HG03442 (cell line): Measurements from ENCODE around the gene SSNA1.

Experiments
- ATAC-seq: cut with Tn5 transposase; IDR thresholded peaks from one replicate; pipeline ENCODE4 v1.9.1; 2021; ENCODE audit warnings: mild to moderate bottlenecking, moderate library complexity; ENCODE audit not compliant: unreplicated experiment

SSNA1 gene

DNA sequence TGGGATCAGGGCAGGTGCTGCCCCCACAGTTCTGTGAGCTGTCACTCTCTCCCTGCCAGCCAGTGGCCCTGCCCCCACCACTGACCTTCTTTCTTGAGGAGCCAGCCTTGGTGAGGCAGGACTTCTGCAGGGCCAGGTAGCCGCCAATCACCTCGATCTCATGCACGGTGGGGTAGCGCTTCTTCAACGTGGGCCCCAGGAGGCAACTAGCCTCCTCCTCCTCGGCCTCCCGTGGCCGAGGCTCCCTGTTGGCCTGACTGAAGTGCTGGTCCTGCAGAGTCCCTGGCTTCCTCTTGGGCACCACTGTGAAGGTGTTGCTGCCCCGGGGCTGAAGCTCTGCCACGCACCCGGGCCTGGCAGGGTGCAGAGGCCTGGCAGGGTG lies 10.4 kb downstream of the SSNA1 start:
- ATAC-seq: no peak

DNA sequence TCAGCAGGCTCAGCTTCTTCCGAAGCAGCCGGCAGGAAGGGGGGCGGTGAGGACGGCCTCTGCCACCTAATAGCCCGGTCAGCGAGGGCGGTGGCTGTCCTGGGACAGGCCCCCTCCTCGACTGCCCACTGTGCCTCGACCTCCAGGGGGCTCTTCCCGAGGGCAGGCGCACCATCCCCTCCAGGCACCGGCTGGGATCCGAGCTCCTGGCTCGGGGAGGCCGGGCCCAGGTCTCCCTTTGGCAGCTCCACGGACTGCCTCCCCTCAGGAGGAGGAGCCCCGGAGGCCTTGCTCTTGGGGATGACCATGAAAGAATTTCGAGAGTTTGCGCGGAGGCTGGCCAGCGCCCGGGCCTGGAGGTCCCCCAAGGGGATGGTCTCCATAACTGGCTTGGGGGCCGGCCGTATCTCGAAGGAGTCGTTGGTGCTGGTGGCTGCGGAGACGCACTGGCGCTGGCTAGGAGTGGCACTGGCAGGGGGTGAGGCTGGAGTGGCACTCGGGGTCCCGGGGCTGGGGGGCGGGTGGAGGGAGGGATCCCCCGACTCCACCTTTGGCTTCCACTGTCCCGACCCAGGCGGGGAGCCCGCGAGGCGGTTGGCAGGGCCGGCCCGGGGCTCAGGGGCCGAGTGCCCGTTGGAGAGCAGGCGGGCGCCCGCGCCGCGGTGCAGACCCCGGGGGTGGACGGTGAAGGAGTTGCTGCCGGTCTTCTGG lies 11.1 kb downstream of the SSNA1 start:
- no peak for ATAC-seq

DNA sequence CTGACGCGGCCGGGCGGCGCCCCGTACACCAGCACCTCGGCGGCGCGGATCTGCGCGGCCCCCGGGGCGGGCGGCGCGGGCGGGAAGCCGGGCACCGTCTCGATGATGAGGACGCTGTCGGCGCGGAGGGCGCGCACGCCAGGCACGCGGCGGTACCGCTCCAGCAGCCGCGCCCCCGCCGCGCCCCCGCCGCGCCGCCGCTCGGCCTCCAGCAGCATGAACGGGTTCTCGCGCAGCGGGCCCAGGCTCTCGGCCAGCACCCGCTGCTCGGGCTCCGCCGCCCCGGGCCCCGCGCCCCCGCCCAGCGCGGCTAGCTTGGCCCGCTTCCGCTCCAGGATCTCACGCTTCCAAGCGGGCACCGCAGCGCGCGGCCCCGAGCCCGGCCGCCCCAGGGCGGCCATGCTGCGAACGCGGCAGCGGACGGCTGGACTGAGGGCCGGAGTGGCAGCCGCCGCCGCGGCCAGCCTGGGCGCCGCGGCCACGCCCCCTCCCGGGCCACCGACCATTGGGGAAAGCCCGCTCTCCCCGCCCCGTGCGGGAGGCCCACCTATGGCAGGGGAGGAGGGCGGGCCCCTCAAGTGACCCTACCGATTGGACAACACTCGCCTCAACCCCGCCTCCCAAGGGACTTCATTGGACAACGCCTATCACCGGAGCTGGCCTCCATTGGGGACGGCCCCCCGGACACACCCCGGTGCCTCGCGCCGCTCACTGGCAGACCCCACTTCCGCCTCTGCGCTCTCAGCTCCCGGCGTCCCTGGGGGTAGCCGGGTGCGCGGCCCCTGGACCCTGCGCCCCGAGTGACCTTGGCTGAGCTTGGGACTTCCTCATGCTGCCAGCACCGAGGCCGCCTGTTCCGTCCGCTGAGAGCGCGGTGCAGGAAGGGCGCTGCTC lies 12.1 kb downstream of the SSNA1 start, which contains the start of gene TPRN:
TPRN (minus strand) TSS at position 431 of the 894 bp plus-strand sequence; CDS start at position 401, 30 bp downstream.
- ATAC-seq: peak; percentile 80

DNA sequence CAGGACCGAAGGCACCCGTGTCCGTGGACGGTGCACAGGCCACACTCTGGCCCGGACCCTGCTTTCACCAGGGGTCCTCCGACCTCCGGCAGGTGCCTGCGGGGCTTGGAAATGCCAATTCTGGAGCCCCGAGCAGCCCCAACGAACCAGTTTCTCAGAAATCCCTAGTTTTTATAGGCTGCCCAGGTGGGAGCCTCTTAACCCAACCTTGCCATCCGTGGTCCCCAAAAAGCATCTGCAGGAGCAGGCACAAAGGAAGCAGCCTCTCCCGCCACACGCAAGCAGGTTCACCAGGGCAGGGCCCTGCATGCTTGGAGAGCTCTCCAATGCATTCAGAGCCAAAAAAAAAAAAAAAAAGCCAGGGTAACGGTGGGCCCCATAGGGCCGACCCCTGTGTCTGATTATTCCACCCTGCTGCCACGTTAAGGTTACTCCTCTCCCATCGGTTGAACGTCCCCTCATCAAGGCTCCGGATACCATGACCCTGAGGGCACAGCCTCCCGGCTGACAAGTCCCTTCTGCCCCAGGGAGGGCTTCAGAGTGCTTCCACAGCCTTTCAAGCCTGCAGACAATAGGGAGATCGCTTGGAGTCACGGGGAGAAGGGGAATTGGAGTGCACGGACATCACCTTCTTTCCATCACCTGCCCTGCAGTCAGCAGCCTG lies 12.9 kb downstream of the SSNA1 start:
- ATAC-seq: no peak

DNA sequence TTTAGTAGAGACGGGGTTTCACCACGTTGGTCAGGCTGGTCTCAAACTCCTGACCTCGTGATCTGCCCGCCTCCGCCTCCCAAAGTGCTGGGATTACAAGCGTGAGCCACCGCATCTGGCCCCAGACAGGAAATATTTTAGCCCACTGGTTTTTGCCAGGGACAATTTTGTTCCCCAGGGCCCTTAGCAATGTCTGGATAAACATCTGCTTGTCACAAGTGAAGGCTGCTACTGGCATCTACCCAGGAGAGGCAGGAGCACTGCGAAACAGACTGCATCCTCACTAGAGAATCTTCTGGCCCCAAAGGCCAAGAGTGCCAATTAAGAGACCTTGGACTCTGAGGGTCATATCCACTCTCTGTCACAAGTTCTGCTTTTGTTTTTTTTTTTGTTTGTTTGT lies 14.5 kb downstream of the SSNA1 start:
- ATAC-seq: no peak

DNA sequence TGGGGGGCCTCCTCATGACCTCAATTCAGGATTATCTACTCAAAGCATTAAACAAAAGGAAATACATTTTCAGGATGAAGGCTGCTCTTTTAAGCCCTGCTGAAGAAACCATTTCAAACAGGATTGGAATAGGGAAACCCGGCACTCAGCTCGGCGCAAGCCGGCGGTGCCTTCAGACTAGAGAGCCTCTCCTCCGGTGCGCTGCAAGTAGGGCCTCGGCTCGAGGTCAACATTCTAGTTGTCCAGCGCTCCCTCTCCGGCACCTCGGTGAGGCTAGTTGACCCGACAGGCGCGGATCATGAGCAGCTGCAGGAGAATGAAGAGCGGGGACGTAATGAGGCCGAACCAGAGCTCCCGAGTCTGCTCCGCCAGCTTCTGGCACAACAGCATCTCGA lies 16.3 kb downstream of the SSNA1 start:
- ATAC-seq: no peak

DNA sequence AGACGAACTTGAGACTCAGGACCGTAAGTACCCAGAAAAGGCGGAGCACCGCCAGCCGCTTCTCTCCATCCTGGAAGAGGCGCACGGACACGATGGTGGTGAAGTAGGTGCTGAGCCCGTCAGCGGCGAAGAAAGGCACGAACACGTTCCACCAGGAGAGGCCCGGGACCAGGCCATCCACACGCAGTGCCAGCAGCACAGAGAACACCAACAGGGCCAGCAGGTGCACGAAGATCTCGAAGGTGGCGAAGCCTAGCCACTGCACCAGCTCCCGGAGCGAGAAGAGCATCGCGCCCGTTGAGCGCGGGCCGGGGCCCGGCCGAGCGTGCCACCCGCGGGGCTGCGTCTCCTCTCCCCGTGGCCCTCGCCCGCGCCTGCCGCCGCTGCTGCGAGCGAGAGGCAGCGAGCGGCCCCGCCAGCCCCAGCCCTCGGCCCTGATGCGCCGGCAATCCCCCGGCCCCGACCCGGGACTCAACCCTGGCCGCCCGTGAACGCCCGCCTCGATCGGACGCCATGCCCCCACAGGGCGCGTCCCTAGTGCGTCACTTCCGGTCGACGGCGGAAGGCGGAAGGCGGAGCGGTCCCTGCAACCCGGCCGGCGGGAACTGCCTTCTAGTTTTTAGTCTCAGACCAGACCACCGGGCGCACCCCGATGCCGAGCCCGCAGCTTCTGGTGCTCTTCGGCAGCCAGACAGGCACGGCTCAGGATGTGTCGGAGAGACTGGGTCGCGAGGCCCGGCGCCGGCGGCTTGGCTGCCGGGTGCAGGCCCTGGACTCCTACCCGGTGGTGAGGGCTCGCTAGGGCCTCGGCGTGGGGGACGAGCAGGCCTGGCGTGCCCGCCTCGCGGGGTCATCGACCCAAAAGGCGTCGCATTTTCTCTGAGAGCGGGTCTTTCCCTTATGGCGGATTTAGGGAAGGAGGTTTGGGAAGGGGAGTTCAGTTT lies 16.9 kb downstream of the SSNA1 start, which contains the start of the genes NDOR1 and TMEM203:
NDOR1 (plus strand) TSS at position 575 of the 944 bp plus-strand sequence; CDS start at position 653, 78 bp downstream.
TMEM203 (minus strand) TSS at position 523 of the 944 bp plus-strand sequence; CDS start at position 289, 234 bp downstream.
- ATAC-seq: peak; percentile 35

DNA sequence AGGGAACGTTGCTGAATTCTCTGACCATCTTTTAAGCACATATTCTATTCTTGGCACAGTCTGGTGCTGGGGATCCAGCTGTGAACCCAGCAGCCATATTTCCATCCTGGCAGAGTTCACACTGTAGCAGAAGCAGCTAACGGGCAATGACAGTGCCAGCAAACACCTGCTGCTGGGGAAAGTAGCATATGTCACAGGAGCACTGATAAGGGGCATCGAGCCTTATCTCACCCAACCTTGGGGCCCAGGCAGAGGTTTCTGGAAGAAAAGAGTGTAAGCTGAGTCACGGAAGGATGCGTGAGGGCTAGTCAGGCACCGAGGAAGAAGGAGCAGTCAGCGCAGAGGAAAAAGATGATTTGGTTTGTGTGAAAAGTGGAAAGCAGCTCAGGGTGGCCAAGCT lies 18.1 kb downstream of the SSNA1 start:
- ATAC-seq: no peak

DNA sequence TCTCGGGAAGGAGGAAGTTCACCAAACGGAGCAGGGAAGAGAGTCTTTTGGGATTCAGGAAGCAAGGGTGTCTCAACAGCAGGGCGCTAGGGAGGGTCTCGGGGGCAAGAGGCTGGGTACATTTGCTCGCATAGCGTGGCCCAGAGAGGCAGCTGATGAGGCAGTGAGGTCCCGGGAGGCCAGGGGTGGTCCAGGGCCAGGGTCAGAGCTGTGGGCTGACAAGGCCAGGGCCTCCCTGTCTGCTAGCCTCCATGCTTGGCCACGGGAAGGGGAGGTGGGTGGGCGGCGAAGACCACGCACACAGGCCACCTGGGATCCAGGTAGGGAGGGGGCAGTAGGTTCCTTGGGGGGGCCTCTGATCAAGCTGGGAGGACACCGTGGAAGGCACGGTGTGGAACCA lies 23.1 kb downstream of the SSNA1 start:
- no peak for ATAC-seq

DNA sequence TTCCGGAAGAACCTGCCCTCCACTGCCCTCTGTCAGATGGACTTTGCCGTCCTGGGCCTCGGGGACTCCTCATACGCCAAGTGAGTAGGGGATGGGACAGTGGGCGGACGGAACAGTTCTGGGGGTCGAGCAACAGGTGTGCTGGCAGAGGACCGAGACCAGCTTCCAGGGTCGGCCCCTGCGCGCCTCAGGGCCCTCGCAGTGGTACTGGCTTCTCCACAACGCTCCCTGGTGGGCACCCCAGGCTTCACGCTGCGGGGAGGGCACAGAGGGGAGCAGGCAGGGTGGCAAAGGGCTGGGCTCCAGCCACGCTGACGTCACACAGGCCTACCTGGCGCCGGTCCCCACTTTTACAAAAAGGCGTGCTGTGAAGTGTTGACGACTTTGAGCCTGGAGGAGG lies 24.0 kb downstream of the SSNA1 start:
- ATAC-seq: no peak

DNA sequence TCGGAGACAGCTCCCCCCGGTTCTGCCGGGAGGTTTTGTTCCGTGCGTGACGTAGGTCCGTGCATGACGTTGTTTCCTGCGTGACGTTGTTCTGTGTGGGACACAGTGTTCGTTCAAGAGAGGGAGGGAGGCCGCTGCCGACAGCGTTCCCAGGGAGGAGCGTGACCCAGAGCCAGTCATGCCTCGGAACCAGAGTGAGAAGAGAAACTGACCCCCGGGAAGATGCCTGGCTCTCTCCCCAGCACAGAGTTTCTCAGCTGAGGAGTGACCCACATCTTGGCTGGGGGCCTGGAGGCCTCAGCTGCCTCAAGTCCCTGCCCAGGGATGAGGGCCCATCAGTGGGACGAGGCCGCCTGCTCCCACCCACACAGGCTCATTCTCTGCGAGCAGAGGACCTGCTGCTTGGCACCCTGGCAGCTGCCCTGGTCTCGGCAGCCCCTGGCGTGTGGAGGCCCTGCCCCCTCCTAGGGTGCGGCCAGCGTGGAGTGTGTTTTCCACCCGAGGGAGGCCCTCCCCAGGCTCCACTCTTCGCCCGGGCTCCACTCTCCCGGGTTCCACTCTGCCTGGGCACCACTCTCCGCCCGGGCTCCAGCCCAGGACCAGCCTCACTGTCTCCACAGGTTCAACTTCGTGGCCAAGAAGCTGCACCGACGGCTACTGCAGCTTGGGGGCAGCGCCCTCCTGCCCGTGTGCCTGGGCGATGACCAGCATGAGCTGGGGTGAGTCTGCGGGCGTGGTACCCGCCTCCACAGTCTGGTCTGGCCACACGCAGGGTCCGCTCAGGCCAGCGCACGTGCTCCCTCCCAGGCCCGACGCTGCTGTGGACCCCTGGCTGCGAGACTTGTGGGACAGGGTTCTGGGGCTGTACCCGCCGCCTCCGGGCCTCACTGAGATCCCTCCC lies 24.9 kb downstream of the SSNA1 start:
- no peak for ATAC-seq

DNA sequence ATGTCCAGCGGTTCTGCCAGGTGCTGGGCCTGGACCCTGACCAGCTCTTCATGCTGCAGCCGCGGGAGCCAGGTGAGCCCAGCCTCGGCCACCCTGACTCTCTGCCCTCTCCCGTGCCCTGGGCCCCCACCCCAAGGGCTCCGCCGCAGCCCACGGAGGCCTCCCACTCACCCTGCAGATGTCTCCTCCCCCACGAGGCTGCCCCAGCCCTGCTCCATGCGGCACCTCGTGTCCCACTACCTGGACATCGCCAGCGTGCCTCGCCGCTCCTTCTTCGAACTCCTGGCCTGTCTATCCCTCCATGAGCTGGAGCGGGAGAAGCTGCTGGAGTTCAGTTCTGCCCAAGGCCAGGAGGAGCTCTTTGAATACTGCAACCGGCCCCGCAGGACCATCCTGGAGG lies 26.1 kb downstream of the SSNA1 start:
- no peak for ATAC-seq

DNA sequence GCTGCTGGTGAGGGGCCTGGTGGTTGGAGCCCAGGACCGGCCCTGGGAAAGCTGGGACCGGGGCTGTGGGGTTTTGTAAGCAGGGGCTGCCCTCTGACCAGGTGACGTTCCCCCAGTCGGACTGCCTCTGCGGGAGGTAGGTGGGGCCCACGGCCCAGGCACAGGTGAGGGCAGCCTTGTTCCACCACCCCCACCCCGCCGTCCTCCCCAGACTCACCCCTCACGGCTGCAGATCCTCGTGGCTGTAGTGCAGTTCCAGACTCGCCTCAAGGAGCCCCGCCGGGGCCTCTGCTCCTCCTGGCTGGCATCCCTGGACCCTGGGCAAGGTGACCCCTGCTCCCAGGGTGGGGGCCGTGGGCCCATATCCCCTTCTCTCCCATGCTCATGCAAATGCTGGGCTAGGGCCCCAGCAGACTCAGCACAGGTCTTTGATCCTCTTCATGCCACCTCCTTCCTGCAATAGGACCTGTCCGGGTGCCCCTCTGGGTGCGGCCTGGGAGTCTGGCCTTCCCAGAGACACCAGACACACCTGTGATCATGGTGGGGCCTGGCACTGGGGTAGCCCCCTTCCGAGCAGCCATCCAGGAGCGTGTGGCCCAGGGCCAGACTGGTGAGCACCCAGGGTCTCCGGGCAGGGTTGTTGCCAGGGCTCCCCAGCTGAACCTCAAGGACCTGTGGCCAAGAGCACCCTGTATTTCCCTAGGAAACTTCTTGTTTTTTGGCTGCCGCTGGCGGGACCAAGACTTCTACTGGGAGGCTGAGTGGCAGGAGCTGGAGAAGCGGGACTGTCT lies 26.9 kb downstream of the SSNA1 start:
- no peak for ATAC-seq

DNA sequence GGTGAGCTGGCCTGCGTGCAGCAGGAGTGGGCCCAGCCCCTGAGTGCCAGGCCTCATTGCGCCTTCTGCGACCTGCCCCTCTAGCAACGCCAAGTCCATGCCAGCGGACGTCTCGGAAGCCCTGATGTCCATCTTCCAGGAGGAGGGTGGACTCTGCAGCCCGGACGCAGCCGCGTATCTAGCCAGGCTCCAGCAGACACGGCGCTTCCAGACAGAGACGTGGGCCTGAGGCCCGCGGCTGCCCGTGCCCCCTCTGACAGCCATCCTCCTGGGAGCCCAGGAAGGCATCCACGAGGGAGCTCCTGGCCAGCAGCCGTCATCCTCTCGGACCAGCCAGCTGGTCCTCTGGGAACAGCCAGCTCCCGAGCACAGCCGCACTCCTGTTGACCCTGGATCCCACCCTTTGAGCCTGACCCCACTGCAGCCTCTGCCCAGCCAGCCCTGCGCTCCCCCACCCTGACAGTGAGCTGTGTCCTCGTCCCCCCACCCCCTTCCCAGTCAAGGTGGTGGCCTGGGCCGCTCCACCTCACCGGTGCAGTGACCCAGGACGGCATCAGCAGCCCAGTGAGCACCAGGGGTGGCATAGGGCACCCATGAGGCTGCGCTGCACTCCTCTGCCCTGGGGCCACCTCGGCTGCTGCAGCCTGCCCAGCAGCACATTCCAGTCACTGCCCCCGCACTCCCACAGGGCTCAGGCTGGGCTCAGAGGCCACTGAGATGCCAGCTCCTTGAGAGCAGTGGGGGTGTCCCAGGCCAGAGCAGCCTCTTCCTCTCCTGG lies 27.9 kb downstream of the SSNA1 start:
- no peak for ATAC-seq

DNA sequence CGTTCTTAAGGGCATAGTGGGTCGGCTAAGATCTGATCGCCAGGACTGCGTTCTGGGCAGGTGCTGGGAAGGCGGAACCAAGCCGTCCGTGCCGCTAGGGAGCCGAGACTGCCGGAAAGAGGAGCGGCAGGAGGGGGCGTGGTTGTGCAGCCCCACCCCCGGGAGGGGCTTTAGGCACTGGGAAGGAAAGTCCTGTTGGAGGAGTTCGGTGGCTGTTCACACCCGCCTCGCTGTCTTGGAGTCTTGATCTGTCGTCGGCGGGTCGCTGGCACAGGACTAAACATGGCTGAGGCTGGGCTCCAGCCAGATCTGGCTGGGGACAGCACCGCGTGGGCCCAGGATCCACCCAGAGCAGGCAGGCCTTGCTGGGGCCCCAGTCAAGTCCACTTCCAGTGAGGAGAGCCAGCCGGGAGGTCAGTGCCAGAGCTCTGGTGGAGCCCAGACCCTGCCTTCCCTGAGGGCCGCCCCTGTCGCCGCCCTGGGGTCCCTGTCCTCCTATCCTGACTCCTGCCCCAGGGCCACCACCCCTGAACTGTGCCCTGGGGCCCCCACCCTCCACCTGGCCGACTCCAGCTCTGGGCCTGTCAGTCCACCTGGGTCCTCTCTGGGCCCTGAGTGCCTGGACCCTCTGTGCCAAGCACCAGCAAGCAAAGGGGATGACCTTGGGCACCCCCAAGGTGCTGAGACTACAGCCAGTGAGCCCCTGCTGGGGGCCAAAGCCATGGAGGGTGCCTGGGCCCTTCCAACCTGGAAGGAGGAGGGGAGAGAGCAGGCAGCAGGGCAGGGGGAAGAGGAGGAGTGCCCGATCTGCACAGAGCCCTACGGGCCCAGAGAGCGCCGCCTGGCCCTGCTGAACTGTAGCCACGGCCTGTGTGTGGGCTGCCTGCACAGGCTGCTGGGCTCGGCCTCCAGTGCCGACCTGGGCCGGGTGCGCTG lies 29.1 kb downstream of the SSNA1 start:
- no peak for ATAC-seq

DNA sequence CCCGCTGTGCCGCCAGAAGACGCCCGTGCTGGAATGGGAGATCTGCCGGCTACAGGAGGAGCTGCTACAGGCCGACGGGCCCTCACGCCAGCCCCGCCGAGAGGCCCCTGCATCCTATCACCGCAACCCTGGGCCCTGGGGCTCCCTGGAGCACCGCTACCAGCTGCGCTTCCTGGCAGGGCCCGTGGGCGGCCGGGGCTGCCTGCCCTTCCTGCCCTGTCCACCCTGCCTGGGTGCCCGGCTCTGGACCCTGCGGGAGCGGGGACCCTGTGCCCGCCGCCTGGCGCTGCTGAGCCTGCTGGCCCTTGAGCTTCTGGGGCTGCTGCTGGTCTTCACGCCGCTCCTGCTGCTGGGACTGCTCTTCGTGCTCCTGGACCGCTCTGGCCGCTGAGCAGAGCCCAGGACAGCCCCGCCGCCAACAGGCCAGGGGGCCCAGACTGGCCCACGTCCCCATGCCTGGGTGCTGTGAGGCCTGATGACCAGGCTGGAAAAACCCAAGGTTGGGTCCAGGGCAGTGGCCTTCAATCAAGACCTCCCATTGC lies 29.8 kb downstream of the SSNA1 start:
- no peak for ATAC-seq
